ENCODE results near the gene NXPH3. TPM values are rescaled to one million over a fixed set of nuclear protein-coding genes. Genes with fewer than 3 reads are reported as not detected.

NXPH3 gene
- total RNA-seq, 1 experiment from 2014 or later: 0.10 TPM

GRCh38 chr17:49612726-49613125 is 37.1 kb downstream of the NXPH3 start:
- Histone ChIP-seq H3K9me3 (ENCODE audit: control insufficient read depth in 1 of 2, insufficient read depth in 1 of 2, low read depth in 1 of 2, low read length in 2 of 2) (no peaks in the 10 kb centered on the region), H3K4me3 (replicated peaks in 1 of 2; ENCODE audit: low read depth in 1 of 2, low read length in 2 of 2) (no peak overlapping the region), H3K4me1 (ENCODE audit: control insufficient read depth in 1 of 2, insufficient read depth in 2 of 2, low read length in 2 of 2) (no peaks in the 10 kb centered on the region), H3K79me2 (ENCODE audit: insufficient read depth, low read length) (peaks cover 5% of the 10 kb centered on the region; the same call in 1 of the 2 replicates), H4K20me1 (ENCODE audit: insufficient read depth) (peaks cover 4% of the 10 kb centered on the region; the same call in 1 of the 2 replicates), H2AFZ (ENCODE audit: low read depth, low read length, poor library complexity, severe bottlenecking) (no peak overlapping the region), H3K4me2 (ENCODE audit: low read length) (no peak overlapping the region), H3K27me3 (ENCODE audit: insufficient read depth, low read length) (no peaks in the 10 kb centered on the region), H3K9ac (ENCODE audit: low read length) (no peak overlapping the region), H3K36me3 (ENCODE audit: control insufficient read depth in 1 of 2, insufficient read depth in 2 of 2, low read length in 2 of 2) (peaks cover 12 to 19% of the 10 kb centered on the region in 2 experiments; a peak in 3 of 4 replicates), H3K27ac (ENCODE audit: low read depth, low read length) (no peak overlapping the region), H3K9me2 (ENCODE audit: insufficient read depth) (no peaks in the 10 kb centered on the region)
- intact Hi-C loops (cut with micrococcal nuclease): no loop called here
- ATAC-seq: no peak
- no TSS peak for BruUV-seq (replicated peaks)
- RAD21 ChIA-PET (ENCODE audit: low non-redundant PET in 1 of 2, low total read pairs in 2 of 2, uncharacterized antibody in 2 of 2, unreplicated experiment in 2 of 2): no interaction called here
- POLR2A ChIA-PET: no interaction called here
- no peak for DNase-seq (ENCODE audit: low read depth, low spot score)
- TF ChIP-seq YY1 (IDR thresholded peaks at IDR 0.05; ENCODE audit: extremely low read depth, insufficient replicate concordance, low read depth, low read length) (no peak), ZNF274 (IDR thresholded peaks at IDR 0.05; ENCODE audit: low read depth, low read length) (no peak), REST (IDR thresholded peaks at IDR 0.05; ENCODE audit: low read depth) (no peak), CBX3 (IDR thresholded peaks at IDR 0.05; ENCODE audit: low read depth) (no peak), ELF1 (IDR thresholded peaks at IDR 0.05; ENCODE audit: borderline replicate concordance, low read depth) (no peak), SIN3A (IDR thresholded peaks at IDR 0.05; ENCODE audit: low read depth) (no peak), EGR1 (IDR thresholded peaks at IDR 0.05; ENCODE audit: low read depth) (no peak)
- CTCF ChIA-PET: interaction anchor here (1.2 kb wide), 1 partner anchor 43 kb away, joined by 3 read pairs; no protein-coding TSS in a partner anchor

Measured in HCT116 (cell line).